RPMI7951 (cell line): ENCODE results near the gene MCHR2. TPM values are rescaled to one million over a fixed set of nuclear protein-coding genes. Genes with fewer than 3 reads are reported as not detected.
A peak's percentile ranks its signal among the peaks of the same experiment; 100 is the strongest.

Experiments
- DNase-seq: peaks from one replicate; pipeline ENCODE4 v3.0.0-alpha.2; 2012; ENCODE audit warnings: low read depth
- total RNA-seq: library from RNA; depleted of rRNA; stranded (reverse); fragments of >200 nt; shearing (Covaris generic); gene quantifications from 2 replicates; pipeline ENCODE4 v1.2.3, GENCODE V29; 2014

The MCHR2 gene
- total RNA-seq, 1 experiment from 2014 or later, result not detected

DNA sequence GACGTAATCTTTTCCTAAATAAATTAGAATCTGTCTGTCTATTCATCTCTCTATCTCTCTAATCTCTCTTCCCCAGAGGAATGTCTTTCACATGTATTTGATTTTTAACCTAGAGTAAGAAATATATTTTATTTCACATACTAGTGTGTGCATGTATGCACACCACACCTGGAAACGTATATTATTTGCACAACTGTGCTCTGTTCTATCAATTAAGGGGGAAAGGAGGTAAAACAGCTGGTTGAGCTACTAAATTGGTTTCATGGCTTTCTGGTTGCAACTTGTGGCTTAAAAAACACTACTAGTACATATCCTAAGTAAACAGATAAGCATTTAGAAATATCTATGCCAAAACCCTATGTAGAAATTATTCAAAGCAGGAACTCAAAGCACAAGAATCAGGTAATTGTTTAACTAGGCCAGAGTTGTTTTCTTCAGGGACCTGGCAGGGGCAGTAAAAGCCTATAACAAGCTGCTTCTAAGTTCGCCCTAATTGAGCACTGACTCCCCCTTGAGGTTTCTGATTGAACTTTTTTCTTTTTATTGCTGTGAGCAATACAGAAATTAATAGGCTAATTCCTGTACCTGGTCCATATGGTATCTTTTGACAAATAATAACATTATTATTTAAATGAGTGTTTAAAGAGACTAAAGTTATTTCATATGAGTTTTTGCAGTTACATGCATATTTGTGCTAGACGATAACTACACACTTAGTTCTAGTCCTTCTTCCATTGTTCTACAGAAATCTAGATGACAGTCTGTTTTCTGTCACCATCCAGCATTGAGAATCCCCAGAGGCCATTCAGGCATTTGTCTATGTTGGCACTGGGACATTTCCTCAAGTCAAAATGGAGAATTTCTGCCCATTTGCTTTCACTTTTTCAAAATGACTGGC lies 88.6 kb downstream of the MCHR2 start:
- DNase-seq, result peak; percentile 41

DNA sequence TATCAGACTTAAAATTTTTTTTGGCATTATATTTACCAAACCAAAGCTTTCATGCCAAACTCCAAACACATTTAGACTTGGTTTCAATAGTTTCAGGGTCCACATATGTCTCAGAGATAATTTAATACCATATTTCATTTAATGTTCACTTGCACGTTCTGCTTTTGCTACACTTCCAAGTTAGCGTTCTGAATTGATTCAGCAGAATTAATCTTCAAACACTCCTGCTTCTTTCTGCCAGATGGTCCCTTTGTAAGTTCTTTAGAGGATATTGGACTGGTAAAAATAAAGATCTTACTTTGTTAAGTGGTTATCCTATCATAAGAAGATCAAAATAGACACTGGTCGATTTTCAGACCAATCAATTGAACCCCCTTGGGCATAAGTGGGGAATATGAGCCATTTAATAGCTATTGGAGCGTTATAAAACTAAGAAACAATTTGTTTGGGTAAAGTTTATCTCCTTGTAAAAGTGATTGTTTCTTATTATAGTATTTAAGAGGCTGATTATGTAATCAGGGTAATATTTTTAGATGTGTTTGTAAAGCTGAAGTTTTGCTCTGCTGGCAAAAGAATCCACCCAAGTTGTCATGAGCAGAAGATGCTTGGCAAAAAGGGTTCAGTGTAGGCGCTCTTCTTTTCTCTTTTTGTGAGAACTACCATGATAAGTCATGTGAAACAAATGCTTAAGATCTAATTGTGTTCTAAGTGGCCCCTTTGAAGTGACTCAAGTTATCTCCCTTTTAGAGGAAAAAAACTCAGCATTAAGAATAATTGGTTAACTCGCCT lies 92.2 kb downstream of the MCHR2 start:
- DNase-seq, result no peak

DNA sequence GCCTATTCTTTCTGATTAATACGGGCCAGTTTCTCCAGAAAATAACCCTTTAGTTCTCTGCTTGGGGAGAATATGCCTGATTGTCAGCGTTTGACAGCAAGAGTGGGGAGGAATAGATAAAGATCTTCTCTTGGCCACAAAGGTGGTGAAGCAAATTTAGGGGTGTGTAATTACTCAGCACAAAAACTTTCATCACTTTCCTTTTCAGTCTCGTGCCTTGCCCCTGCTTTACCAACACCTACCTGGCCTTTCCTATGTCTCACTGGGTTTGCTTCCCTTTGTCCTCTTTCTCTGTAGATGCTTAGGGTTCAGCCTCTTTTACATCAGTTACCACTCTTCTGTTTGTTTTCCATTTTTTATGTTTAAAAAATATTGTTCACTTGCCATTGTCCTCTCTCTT lies 99.2 kb downstream of the MCHR2 start:
- DNase-seq, result no peak

DNA sequence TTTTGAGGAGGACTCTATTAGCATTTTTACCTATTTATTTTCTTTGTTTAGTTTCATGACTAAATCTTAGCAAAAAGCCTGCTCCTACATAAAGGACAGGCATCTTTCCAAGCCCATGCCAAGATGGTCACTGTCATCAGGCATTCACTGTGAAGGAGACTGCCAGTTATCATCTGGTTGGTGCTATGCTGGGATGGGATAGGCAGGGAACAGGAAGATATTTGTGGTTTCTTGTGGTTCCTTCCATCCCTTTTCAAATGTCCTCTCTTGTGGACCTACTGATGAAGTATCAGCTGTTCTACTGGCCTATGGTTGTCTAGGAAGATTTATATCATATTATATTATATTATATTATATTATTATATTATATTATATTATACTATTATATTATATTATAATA lies 107.0 kb downstream of the MCHR2 start:
- no peak for DNase-seq

DNA sequence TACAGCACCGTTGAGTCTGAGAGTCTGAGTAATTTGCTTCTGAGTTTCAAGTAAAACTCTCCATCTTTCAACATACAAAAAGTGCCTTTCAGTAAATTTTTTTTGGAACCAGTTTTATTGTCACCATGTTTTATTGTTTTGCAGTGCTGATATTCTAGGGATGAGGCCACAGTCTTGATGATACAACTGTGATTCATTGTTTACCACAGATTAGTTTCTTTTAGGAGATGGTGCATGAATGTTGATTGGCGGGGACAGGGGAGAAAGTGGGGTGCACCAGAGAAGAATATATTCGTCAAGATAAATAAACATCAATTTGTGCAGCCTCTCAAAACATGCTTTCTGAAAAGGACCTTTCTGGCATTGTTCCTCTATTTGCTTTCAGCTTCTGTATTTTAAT lies 109.0 kb downstream of the MCHR2 start:
- no peak for DNase-seq

DNA sequence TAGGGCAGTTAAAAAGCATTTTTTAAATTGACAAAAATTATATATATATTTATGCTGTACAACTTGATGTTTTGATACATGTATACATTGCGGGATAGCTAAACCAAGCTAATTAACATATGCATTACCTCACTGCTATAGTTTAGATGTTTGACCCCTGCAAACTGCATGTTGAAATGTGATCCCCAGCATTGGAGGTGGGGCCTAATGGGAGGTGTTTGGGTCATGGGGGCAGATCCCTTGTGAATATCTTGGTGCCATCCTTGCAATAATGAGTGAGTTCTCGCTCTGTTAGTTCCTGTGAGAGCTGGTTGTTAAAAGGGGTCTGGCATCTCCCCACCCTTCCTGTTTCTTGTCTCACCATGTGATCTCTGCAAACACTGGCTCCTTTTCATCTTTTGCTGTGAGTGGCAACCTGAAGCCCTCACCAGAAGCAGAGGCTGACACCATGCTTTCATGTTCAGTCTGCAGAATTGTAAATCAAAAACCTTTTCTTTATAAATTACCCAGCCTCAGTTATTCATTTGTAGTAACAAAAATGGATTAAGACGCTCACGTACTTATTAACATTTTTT lies 111.8 kb downstream of the MCHR2 start:
- no peak for DNase-seq

DNA sequence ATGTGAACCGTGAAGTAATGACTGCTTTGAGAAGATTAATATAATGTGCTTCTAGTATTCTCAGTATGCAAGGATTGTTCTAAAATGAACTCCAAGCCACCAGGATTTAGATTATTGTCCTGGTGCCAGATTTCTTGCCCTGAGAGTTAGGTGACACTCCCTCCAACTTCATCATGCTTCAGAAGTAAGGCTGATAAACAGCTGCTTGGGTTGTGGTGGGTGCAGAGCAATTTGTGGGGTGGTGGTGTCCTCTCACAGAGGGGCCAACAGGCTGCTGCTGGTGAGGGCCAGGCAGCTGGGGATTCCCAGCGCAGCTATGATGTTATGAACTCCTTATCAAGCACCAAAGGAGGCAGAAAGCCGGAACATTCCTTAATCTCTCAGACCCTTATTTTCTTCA lies 114.6 kb downstream of the MCHR2 start:
- no peak for DNase-seq

DNA sequence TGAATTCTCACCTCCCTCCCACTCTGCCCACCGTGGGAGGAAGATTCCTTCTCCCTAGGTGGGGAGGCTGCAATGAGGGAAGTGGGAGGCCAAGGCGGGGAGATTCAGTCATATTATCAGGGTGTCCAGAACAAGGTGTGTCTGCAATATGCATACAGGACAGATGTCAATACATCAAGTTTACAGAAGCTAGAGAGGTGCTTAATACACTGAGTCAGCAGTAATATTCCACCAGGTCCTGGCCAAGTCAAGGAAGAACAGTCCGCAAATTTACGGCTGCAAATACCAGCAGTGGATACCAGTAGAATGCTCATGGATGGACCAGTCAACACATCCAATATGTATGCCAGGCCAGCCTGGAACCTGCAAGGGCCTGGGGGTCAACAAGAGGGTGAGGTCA lies 119.0 kb downstream of the MCHR2 start:
- DNase-seq, result no peak

DNA sequence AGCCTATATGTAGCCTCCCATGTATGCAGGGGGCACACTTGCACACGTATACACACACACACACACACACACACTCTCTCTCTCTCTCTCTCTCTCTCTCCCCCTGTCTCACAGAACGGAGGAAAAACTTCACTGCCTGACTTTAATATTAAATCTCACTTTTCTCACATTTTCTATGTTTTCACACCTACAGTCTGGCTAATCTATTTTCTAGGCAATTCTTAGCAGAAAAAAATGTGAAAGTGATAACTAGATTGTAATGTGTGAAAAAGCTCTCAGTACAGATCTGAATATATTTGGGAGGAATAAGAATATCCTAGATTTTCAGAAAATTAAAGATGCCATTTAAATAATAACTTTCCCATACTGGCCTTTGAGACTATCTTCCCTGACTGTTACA lies 120.9 kb downstream of the MCHR2 start:
- no peak for DNase-seq

DNA sequence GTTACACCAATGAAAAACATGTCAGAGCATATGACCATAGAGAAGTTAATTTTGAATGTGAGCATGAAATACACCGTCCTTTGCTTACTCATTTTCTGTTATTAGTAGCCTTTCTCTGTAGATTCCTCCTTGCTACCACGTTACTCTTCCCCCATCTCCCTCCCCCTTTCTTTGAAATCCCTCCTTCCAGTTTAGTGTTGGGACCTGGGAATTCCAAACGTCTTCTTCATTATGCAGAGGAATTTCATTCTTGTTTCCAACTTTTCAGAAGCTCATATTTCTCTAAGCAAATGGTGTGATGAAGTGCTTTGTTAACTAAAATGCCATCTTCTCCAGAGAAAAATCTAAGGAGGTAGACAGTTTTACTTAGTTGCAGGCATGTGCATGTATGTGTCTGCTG lies 122.4 kb downstream of the MCHR2 start:
- DNase-seq, result no peak
